C4-2B (cell line): Measurements from ENCODE around the gene INO80C.

Experiments
- ZFX ChIP-seq: fragments of 450-650 bp; IDR thresholded peaks from 2 replicates; pipeline ENCODE4 v1.6.1; 2017
- TF ChIP-seq, protein P1 (sequence below): fragments of 450-650 bp; conservative IDR thresholded peaks from 2 replicates; pipeline ENCODE4 v1.5.1; 2017; ENCODE audit warnings: mild to moderate bottlenecking

DNA sequence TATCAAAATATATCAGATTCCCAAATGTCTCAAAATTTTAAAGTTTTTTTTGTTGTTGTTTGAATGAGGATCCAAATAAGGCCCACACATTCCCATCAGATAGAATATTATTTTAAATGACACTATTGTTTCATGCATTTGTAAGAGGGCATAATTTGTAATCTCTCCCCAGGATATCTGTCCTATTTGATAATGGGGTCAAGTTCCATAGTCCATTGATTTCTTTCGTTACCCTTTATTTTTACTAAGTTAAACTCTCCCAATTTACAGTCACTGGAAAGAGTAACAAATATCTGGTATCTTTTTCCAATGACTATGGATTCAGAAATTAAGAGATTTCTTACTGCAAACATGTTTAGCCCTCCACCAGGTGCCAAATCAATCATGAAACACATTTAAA is 32.4 kb downstream of the INO80C start:
- TF ChIP-seq, protein P1, sequence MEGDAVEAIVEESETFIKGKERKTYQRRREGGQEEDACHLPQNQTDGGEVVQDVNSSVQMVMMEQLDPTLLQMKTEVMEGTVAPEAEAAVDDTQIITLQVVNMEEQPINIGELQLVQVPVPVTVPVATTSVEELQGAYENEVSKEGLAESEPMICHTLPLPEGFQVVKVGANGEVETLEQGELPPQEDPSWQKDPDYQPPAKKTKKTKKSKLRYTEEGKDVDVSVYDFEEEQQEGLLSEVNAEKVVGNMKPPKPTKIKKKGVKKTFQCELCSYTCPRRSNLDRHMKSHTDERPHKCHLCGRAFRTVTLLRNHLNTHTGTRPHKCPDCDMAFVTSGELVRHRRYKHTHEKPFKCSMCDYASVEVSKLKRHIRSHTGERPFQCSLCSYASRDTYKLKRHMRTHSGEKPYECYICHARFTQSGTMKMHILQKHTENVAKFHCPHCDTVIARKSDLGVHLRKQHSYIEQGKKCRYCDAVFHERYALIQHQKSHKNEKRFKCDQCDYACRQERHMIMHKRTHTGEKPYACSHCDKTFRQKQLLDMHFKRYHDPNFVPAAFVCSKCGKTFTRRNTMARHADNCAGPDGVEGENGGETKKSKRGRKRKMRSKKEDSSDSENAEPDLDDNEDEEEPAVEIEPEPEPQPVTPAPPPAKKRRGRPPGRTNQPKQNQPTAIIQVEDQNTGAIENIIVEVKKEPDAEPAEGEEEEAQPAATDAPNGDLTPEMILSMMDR: no peak
- no peak for TF ChIP-seq ZFX
